CD14-positive monocyte (primary cell): ENCODE measurements around the gene EGFL8. TPM values are rescaled to one million over a fixed set of nuclear protein-coding genes. Genes with fewer than 3 reads are reported as not detected.

ENCODE experiments used
- DNase-seq, 3 donors: peaks; one replicate each; pipeline ENCODE4 v3.0.0-alpha.2; 2011 to 2022
- H2AFZ ChIP-seq: 2 replicates; pipeline ENCODE4 v1.6.0; 2012; ENCODE audit warnings: mild to moderate bottlenecking, low read depth, low read length, inconsistent platforms; ENCODE audit not compliant: insufficient read depth, poor library complexity, severe bottlenecking
- H3K27ac ChIP-seq, 2 donors: 1 replicate in 1 of 2; 2 replicates in 1 of 2; pipeline ENCODE4 v1.5.1; 2012 to 2013; ENCODE audit warnings: low read length in 2 of 2, control low read depth in 1 of 2, inconsistent platforms in 1 of 2, low read depth in 1 of 2, mild to moderate bottlenecking in 1 of 2
- H3K27me3 ChIP-seq, 2 donors: one replicate each; pipeline versions ENCODE4 v1.6.0 to v1.6.1; 2011 to 2013; ENCODE audit warnings: low read length in 2 of 2; ENCODE audit not compliant: control insufficient read depth in 2 of 2, insufficient read depth in 2 of 2
- H3K36me3 ChIP-seq, 2 donors: replicated peaks in 1 of 2; 1 replicate in 1 of 2; 2 replicates in 1 of 2; pipeline versions ENCODE4 v1.5.1 to v1.6.1; 2012 to 2013; ENCODE audit warnings: low read length in 2 of 2, control low read depth in 1 of 2, inconsistent platforms in 1 of 2, mild to moderate bottlenecking in 1 of 2; ENCODE audit not compliant: insufficient read depth in 2 of 2, control insufficient read depth in 1 of 2
- H3K4me1 ChIP-seq, 2 donors: 1 replicate in 1 of 2; 2 replicates in 1 of 2; pipeline versions ENCODE4 v1.5.1 to v1.6.1; 2012 to 2013; ENCODE audit warnings: low read length in 2 of 2, control low read depth in 1 of 2, inconsistent platforms in 1 of 2, mild to moderate bottlenecking in 1 of 2, moderate library complexity in 1 of 2; ENCODE audit not compliant: insufficient read depth in 2 of 2, control insufficient read depth in 1 of 2
- H3K4me2 ChIP-seq: replicated peaks from 2 replicates; pipeline ENCODE3; 2012; ENCODE audit warnings: low read length, moderate library complexity, mild to moderate bottlenecking; ENCODE audit not compliant: poor library complexity, severe bottlenecking; ENCODE audit errors: extremely low read depth
- H3K4me3 ChIP-seq, 3 experiments: fragments of 200-600 bp in 1 of 3; sonication (generic) in 1 of 3; replicated peaks in 1 of 3; 1 replicate in 2 of 3; 2 replicates in 1 of 3; pipeline ENCODE4 v1.5.1; 2011 to 2013; ENCODE audit warnings: low read length in 3 of 3, mild to moderate bottlenecking in 3 of 3, control low read depth in 2 of 3, low read depth in 2 of 3, inconsistent platforms in 1 of 3, moderate library complexity in 1 of 3
- H3K79me2 ChIP-seq: 2 replicates; pipeline ENCODE4 v1.6.0; 2012; ENCODE audit warnings: mild to moderate bottlenecking, control low read depth, inconsistent platforms, low read length, moderate library complexity; ENCODE audit not compliant: insufficient read depth
- H3K9ac ChIP-seq: 2 replicates; pipeline ENCODE4 v1.6.0; 2017; ENCODE audit warnings: low read length, mild to moderate bottlenecking; ENCODE audit not compliant: insufficient read depth, poor library complexity, severe bottlenecking
- H3K9me3 ChIP-seq, 2 donors: replicated peaks in 1 of 2; 1 replicate in 1 of 2; 2 replicates in 1 of 2; pipeline versions ENCODE4 v1.5.1 to v1.6.1; 2012 to 2013; ENCODE audit warnings: low read length in 2 of 2, control low read depth in 1 of 2; ENCODE audit not compliant: control insufficient read depth in 1 of 2, insufficient read depth in 1 of 2
- H4K20me1 ChIP-seq: 2 replicates; pipeline ENCODE4 v1.6.0; 2012; ENCODE audit warnings: mild to moderate bottlenecking, low read length, control low read depth, moderate library complexity; ENCODE audit not compliant: insufficient read depth
- H3K27ac Mint-ChIP-seq, 7 donors: one replicate each; pipeline ENCODE4 v1.8.0; 2020; ENCODE audit warnings: mild to moderate bottlenecking in 7 of 7, mixed read lengths in 7 of 7, moderate library complexity in 6 of 7, inconsistent platforms in 2 of 7
- H3K27me3 Mint-ChIP-seq, 3 donors: one replicate each; pipeline ENCODE4 v1.8.0; 2021 to 2022; ENCODE audit warnings: low read depth in 3 of 3, mild to moderate bottlenecking in 3 of 3, mixed read lengths in 3 of 3, moderate library complexity in 3 of 3, inconsistent platforms in 1 of 3
- H3K36me3 Mint-ChIP-seq, 2 donors: one replicate each; pipeline ENCODE4 v1.8.0; 2020; ENCODE audit warnings: mixed read lengths in 2 of 2, inconsistent platforms in 1 of 2, mild to moderate bottlenecking in 1 of 2
- H3K4me1 Mint-ChIP-seq: one replicate; pipeline ENCODE4 v1.8.0; 2020; ENCODE audit warnings: mild to moderate bottlenecking, mixed read lengths
- H3K4me3 Mint-ChIP-seq, 2 donors: one replicate each; pipeline ENCODE4 v1.8.0; 2020; ENCODE audit warnings: mild to moderate bottlenecking in 2 of 2, mixed read lengths in 2 of 2, moderate library complexity in 1 of 2
- H3K9me3 Mint-ChIP-seq, 7 donors: one replicate each; pipeline ENCODE4 v1.8.0; 2020 to 2022; ENCODE audit warnings: mixed read lengths in 7 of 7, mild to moderate bottlenecking in 6 of 7, moderate library complexity in 6 of 7, inconsistent platforms in 2 of 7
- CTCF ChIP-seq: fragments of 200-600 bp; IDR thresholded peaks from one replicate; pipeline ENCODE4 v1.8.0; 2022; ENCODE audit warnings: antibody characterized with exemption, mild to moderate bottlenecking
- WGBS: methylation state at CpG from one replicate; pipeline ENCODE4 v1.1.5; 2013; ENCODE audit warnings: missing lambda C conversion rate; ENCODE audit not compliant: insufficient coverage; 5-methylcytosine and 5-hydroxymethylcytosine counted together
- intact Hi-C, 2 donors: fragments of 100-400 bp; cut with micrococcal nuclease; formaldehyde crosslinking; loops; one replicate each; pipeline versions ENCODE4 v1.15.0 to v1.15.1; 2023
- polyA plus RNA-seq, 3 donors: library from polyadenylated mRNA; depleted of rRNA in 1 of 3; unstranded in 2 of 3; stranded (reverse) in 1 of 3; fragments of 300-500 nt in 2 of 3; fragments of >200 nt in 1 of 3; fragmentation: Illumina TruSeq in 2 of 3; gene quantifications; 1 replicate in 2 of 3; 2 replicates in 1 of 3; pipeline ENCODE4 v1.2.3, GENCODE V29; 2012 to 2021

The EGFL8 gene
- polyA plus RNA-seq, 3 donors = 0.22 to 1.8 TPM; not detected in 1

- Mint-ChIP-seq H3K4me1 (peaks cover 68% of the 10 kb centered on the region), H3K9me3 (no peaks in the 10 kb centered on the region), H3K4me3 (no peak overlapping the region), H3K27ac (peak overlapping the region in 6 of 7 donors; percentile 15 to 100 (median 29)), H3K36me3 (peaks cover 40 to 53% of the 10 kb centered on the region in 2 donors), H3K27me3 (peaks cover 0 to 4% (median 0%) of the 10 kb centered on the region in 3 donors)
- WGBS = 91% methylated on average over 5 of the region's 15 CpGs
- Histone ChIP-seq H3K4me2 (no peak overlapping the region), H3K4me1 (peaks cover 49 to 58% of the 10 kb centered on the region in 2 donors), H3K27ac (peak overlapping the region in 1 of 2 donors; percentile 38), H3K9me3 (no peaks in the 10 kb centered on the region), H2AFZ (no peak overlapping the region), H3K36me3 (peaks cover 37 to 53% of the 10 kb centered on the region in 2 donors), H3K27me3 (no peaks in the 10 kb centered on the region), H3K79me2 (peaks cover 51% of the 10 kb centered on the region), H3K9ac (no peak overlapping the region), H4K20me1 (no peaks in the 10 kb centered on the region), H3K4me3 (no peak overlapping the region)
- DNase-seq = no peak
- no peak for TF ChIP-seq CTCF
- intact Hi-C loops = no loop called here
These were observed 16.8 kb downstream of the EGFL8 start for GRCh38 chr6:32181148-32181702.

GRCh38 chr6:32181915-32182529 is 17.6 kb downstream of the EGFL8 start:
- H3K4me1 Mint-ChIP-seq = peaks cover 68% of the 10 kb centered on the region
- no peak overlapping the region for H3K4me3 ChIP-seq
- peaks cover 54% of the 10 kb centered on the region for H3K79me2 ChIP-seq
- no peak for DNase-seq
- peaks cover 45 to 61% of the 10 kb centered on the region in 2 donors for H3K36me3 ChIP-seq
- no peak overlapping the region for H3K9ac ChIP-seq
- no peaks in the 10 kb centered on the region for H3K27me3 ChIP-seq
- H3K9me3 Mint-ChIP-seq = no peaks in the 10 kb centered on the region
- no peaks in the 10 kb centered on the region for H3K9me3 ChIP-seq
- H3K4me1 ChIP-seq = peaks cover 49 to 58% of the 10 kb centered on the region in 2 donors
- whole genome bisulfite sequencing = 41% methylated on average over 5 of the region's 10 CpGs
- H3K27ac Mint-ChIP-seq = peak overlapping the region; percentile 62 to 92 (median 78)
- H3K27ac ChIP-seq = peak overlapping the region; percentile 27 to 62
- peaks cover 0 to 3% (median 2%) of the 10 kb centered on the region in 3 donors for H3K27me3 Mint-ChIP-seq
- H3K4me2 ChIP-seq = no peak overlapping the region
- intact Hi-C loops = no loop called here
- no peak for TF ChIP-seq CTCF
- H3K36me3 Mint-ChIP-seq = peaks cover 48 to 61% of the 10 kb centered on the region in 2 donors
- H3K4me3 Mint-ChIP-seq = no peak overlapping the region
- H4K20me1 ChIP-seq = no peaks in the 10 kb centered on the region
- no peak overlapping the region for H2AFZ ChIP-seq
